ENCODE data around the gene CLEC4G. TPM values are rescaled to one million over a fixed set of nuclear protein-coding genes. Genes with fewer than 3 reads are reported as not detected.

The CLEC4G gene
- total and polyA plus RNA-seq, 9 donors: 0.08 to 0.16 (median 0.13) TPM; not detected in 4

Other genes with a start within 250 kb of the CLEC4G start
- 2.5 TPM for gene PEX11G, start 243.1 kb downstream of the CLEC4G start, total RNA-seq
- 1 to 10 TPM; 2.0 to 3.9 (median 2.6) TPM for gene PEX11G, start 243.1 kb downstream of the CLEC4G start, polyA plus RNA-seq (ENCODE audit: insufficient read depth in 1 of 8, insufficient read length in 8 of 8, low replicate concordance in 1 of 8)
- gene ZNF358, start 216.0 kb downstream of the CLEC4G start, total RNA-seq: 25.2 TPM
- 10 to 100 TPM; 41.2 to 69.7 (median 49.1) TPM for gene ZNF358, start 216.0 kb downstream of the CLEC4G start, polyA plus RNA-seq (ENCODE audit: insufficient read depth in 1 of 8, insufficient read length in 8 of 8, low replicate concordance in 1 of 8)
- gene MCOLN1, start 209.5 kb downstream of the CLEC4G start, total RNA-seq: 3.9 TPM
- gene MCOLN1, start 209.5 kb downstream of the CLEC4G start, polyA plus RNA-seq (ENCODE audit: insufficient read depth in 1 of 8, insufficient read length in 8 of 8, low replicate concordance in 1 of 8): 10 to 100 TPM; 11.2 to 16.7 (median 14.3) TPM
- gene PNPLA6, start 196.4 kb downstream of the CLEC4G start, total RNA-seq: 23.4 TPM
- 10 to 100 TPM; 21.9 to 34.9 (median 28.4) TPM for gene PNPLA6, start 196.4 kb downstream of the CLEC4G start, polyA plus RNA-seq (ENCODE audit: insufficient read depth in 1 of 8, insufficient read length in 8 of 8, low replicate concordance in 1 of 8)
- 0.04 TPM for gene CAMSAP3, start 136.2 kb downstream of the CLEC4G start, total RNA-seq
- gene CAMSAP3, start 136.2 kb downstream of the CLEC4G start, polyA plus RNA-seq (ENCODE audit: insufficient read depth in 1 of 8, insufficient read length in 8 of 8, low replicate concordance in 1 of 8): 1 to 10 TPM in 2 of 8 donors, under 1 TPM in 6; 0.07 to 4.0 (median 0.56) TPM
- 23.1 TPM for gene XAB2, start 102.6 kb downstream of the CLEC4G start, total RNA-seq
- gene XAB2, start 102.6 kb downstream of the CLEC4G start, polyA plus RNA-seq (ENCODE audit: insufficient read depth in 1 of 8, insufficient read length in 8 of 8, low replicate concordance in 1 of 8): 10 to 100 TPM; 23.0 to 34.6 (median 28.0) TPM
- 88.4 TPM for gene PET100, start 102.3 kb downstream of the CLEC4G start, total RNA-seq
- 10 to 100 TPM; 63.6 to 80.0 (median 78.4) TPM for gene PET100, start 102.3 kb downstream of the CLEC4G start, polyA plus RNA-seq (ENCODE audit: insufficient read depth in 1 of 8, insufficient read length in 8 of 8, low replicate concordance in 1 of 8)
- gene PCP2, start 98.4 kb downstream of the CLEC4G start, total RNA-seq: not detected
- gene PCP2, start 98.4 kb downstream of the CLEC4G start, polyA plus RNA-seq (ENCODE audit: insufficient read depth in 1 of 8, insufficient read length in 8 of 8, low replicate concordance in 1 of 8): under 1 TPM in 1 of 8 donors, not detected in 7; 0.32 TPM
- 1.6 TPM for gene STXBP2, start 95.0 kb downstream of the CLEC4G start, total RNA-seq
- 10 to 100 TPM in 1 of 8 donors, 1 to 10 TPM in 7; 3.2 to 12.4 (median 6.0) TPM for gene STXBP2, start 95.0 kb downstream of the CLEC4G start, polyA plus RNA-seq (ENCODE audit: insufficient read depth in 1 of 8, insufficient read length in 8 of 8, low replicate concordance in 1 of 8)
- 2.0 TPM for gene RETN, start 63.1 kb downstream of the CLEC4G start, total RNA-seq
- gene RETN, start 63.1 kb downstream of the CLEC4G start, polyA plus RNA-seq (ENCODE audit: insufficient read depth in 1 of 8, insufficient read length in 8 of 8, low replicate concordance in 1 of 8): 1 to 10 TPM; 2.4 to 4.5 (median 2.7) TPM
- not detected for gene MCEMP1, start 55.0 kb downstream of the CLEC4G start, total RNA-seq
- gene MCEMP1, start 55.0 kb downstream of the CLEC4G start, polyA plus RNA-seq (ENCODE audit: insufficient read depth in 1 of 8, insufficient read length in 8 of 8, low replicate concordance in 1 of 8): under 1 TPM; 0.11 to 0.49 (median 0.26) TPM
- 88.8 TPM for gene TRAPPC5, start 51.3 kb downstream of the CLEC4G start, total RNA-seq
- 10 to 100 TPM; 29.4 to 48.8 (median 41.1) TPM for gene TRAPPC5, start 51.3 kb downstream of the CLEC4G start, polyA plus RNA-seq (ENCODE audit: insufficient read depth in 1 of 8, insufficient read length in 8 of 8, low replicate concordance in 1 of 8)
- gene FCER2, start 30.0 kb downstream of the CLEC4G start, total RNA-seq: 0.44 TPM
- 1 to 10 TPM in 1 of 8 donors, under 1 TPM in 7; 0.16 to 1.0 (median 0.34) TPM for gene FCER2, start 30.0 kb downstream of the CLEC4G start, polyA plus RNA-seq (ENCODE audit: insufficient read depth in 1 of 8, insufficient read length in 8 of 8, low replicate concordance in 1 of 8)
- 3.8 TPM for gene CD209, start 15.4 kb upstream of the CLEC4G start, total RNA-seq
- gene CD209, start 15.4 kb upstream of the CLEC4G start, polyA plus RNA-seq (ENCODE audit: insufficient read depth in 1 of 8, insufficient read length in 8 of 8, low replicate concordance in 1 of 8): 1 to 10 TPM; 2.0 to 5.2 (median 2.9) TPM
- gene CLEC4M, start 31.1 kb upstream of the CLEC4G start, total RNA-seq: not detected
- under 1 TPM in 1 of 8 donors, not detected in 7; 0.12 TPM for gene CLEC4M, start 31.1 kb upstream of the CLEC4G start, polyA plus RNA-seq (ENCODE audit: insufficient read depth in 1 of 8, insufficient read length in 8 of 8, low replicate concordance in 1 of 8)
- gene EVI5L, start 98.1 kb upstream of the CLEC4G start, total RNA-seq: 8.7 TPM
- 10 to 100 TPM; 12.1 to 20.0 (median 15.7) TPM for gene EVI5L, start 98.1 kb upstream of the CLEC4G start, polyA plus RNA-seq (ENCODE audit: insufficient read depth in 1 of 8, insufficient read length in 8 of 8, low replicate concordance in 1 of 8)
- gene PRR36, start 142.3 kb upstream of the CLEC4G start, total RNA-seq: 0.09 TPM
- under 1 TPM; 0.20 to 0.96 (median 0.39) TPM for gene PRR36, start 142.3 kb upstream of the CLEC4G start, polyA plus RNA-seq (ENCODE audit: insufficient read depth in 1 of 8, insufficient read length in 8 of 8, low replicate concordance in 1 of 8)
- 0.13 TPM for gene LRRC8E, start 156.4 kb upstream of the CLEC4G start, total RNA-seq
- gene LRRC8E, start 156.4 kb upstream of the CLEC4G start, polyA plus RNA-seq (ENCODE audit: insufficient read depth in 1 of 8, insufficient read length in 8 of 8, low replicate concordance in 1 of 8): under 1 TPM in 7 of 8 donors, not detected in 1; 0.18 to 0.82 (median 0.31) TPM
- gene MAP2K7, start 171.8 kb upstream of the CLEC4G start, total RNA-seq: 8.0 TPM
- 10 to 100 TPM; 19.8 to 26.9 (median 23.3) TPM for gene MAP2K7, start 171.8 kb upstream of the CLEC4G start, polyA plus RNA-seq (ENCODE audit: insufficient read depth in 1 of 8, insufficient read length in 8 of 8, low replicate concordance in 1 of 8)
- gene TGFBR3L, start 182.7 kb upstream of the CLEC4G start, total RNA-seq: 0.31 TPM
- under 1 TPM in 7 of 8 donors, not detected in 1; 0.09 to 0.73 (median 0.49) TPM for gene TGFBR3L, start 182.7 kb upstream of the CLEC4G start, polyA plus RNA-seq (ENCODE audit: insufficient read depth in 1 of 8, insufficient read length in 8 of 8, low replicate concordance in 1 of 8)
- gene SNAPC2, start 188.2 kb upstream of the CLEC4G start, total RNA-seq: 10.6 TPM
- gene SNAPC2, start 188.2 kb upstream of the CLEC4G start, polyA plus RNA-seq (ENCODE audit: insufficient read depth in 1 of 8, insufficient read length in 8 of 8, low replicate concordance in 1 of 8): 10 to 100 TPM; 17.2 to 22.1 (median 20.1) TPM
- gene CTXN1, start 194.0 kb upstream of the CLEC4G start, total RNA-seq: 0.58 TPM
- 1 to 10 TPM; 1.7 to 5.3 (median 2.8) TPM for gene CTXN1, start 194.0 kb upstream of the CLEC4G start, polyA plus RNA-seq (ENCODE audit: insufficient read depth in 1 of 8, insufficient read length in 8 of 8, low replicate concordance in 1 of 8)
- 40.5 TPM for gene TIMM44, start 211.6 kb upstream of the CLEC4G start, total RNA-seq
- gene TIMM44, start 211.6 kb upstream of the CLEC4G start, polyA plus RNA-seq (ENCODE audit: insufficient read depth in 1 of 8, insufficient read length in 8 of 8, low replicate concordance in 1 of 8): 10 to 100 TPM; 44.6 to 66.3 (median 57.4) TPM